MM.1S (cell line): ENCODE data around the gene HTR1D.
"Not testable (repeated sequence)": the region's sequence is repeated elsewhere in the genome, so short reads cannot be mapped to it uniquely, and the experiment has no call there.

Experiments used
- DNase-seq: peaks from one replicate; pipeline ENCODE4 v3.0.0-alpha.2; 2015
- H2AFZ ChIP-seq: fragments of 300-600 bp; sonication (generic); 2 replicates; pipeline ENCODE4 v1.6.0; 2016; ENCODE audit warnings: antibody characterized with exemption, low read length
- H3F3A ChIP-seq: fragments of 300-600 bp; sonication (generic); 2 replicates; pipeline ENCODE4 v1.6.1; 2016; ENCODE audit warnings: mild to moderate bottlenecking, antibody characterized with exemption, low read length, moderate library complexity, mixed read lengths; ENCODE audit not compliant: insufficient read depth
- H3K27ac ChIP-seq: fragments of 300-600 bp; sonication (generic); 2 replicates; pipeline ENCODE4 v1.5.1; 2016; ENCODE audit warnings: mild to moderate bottlenecking, low read length
- H3K27me3 ChIP-seq: fragments of 300-600 bp; sonication (generic); replicated peaks from 2 replicates; pipeline ENCODE4 v1.6.0; 2016; ENCODE audit warnings: low read length; ENCODE audit not compliant: insufficient read depth
- H3K36me3 ChIP-seq: fragments of 300-600 bp; sonication (generic); replicated peaks from 2 replicates; pipeline ENCODE4 v1.6.1; 2016; ENCODE audit warnings: mild to moderate bottlenecking, low read length, mixed read lengths; ENCODE audit not compliant: insufficient read depth
- H3K4me1 ChIP-seq: fragments of 300-600 bp; sonication (generic); 2 replicates; pipeline ENCODE4 v1.6.1; 2016; ENCODE audit warnings: low read length, mixed read lengths
- H3K4me2 ChIP-seq: fragments of 300-600 bp; sonication (generic); 2 replicates; pipeline ENCODE4 v1.6.0; 2016; ENCODE audit warnings: low read depth, low read length
- H3K4me3 ChIP-seq: fragments of 300-600 bp; sonication (generic); 2 replicates; pipeline ENCODE4 v1.5.1; 2016; ENCODE audit warnings: low read length, mixed read lengths
- H3K79me2 ChIP-seq: fragments of 300-600 bp; sonication (generic); 2 replicates; pipeline ENCODE4 v1.6.1; 2016; ENCODE audit warnings: mixed run types, low read length, mixed read lengths
- H3K9ac ChIP-seq: fragments of 300-600 bp; sonication (generic); 2 replicates; pipeline ENCODE4 v1.6.1; 2016; ENCODE audit warnings: low read length, mixed read lengths
- H3K9me2 ChIP-seq: fragments of 300-600 bp; sonication (generic); replicated peaks from 2 replicates; pipeline ENCODE4 v1.6.1; 2016; ENCODE audit warnings: mild to moderate bottlenecking, low read length, mixed read lengths; ENCODE audit not compliant: insufficient read depth
- H3K9me3 ChIP-seq: fragments of 300-600 bp; sonication (generic); replicated peaks from 2 replicates; pipeline ENCODE4 v1.6.1; 2016; ENCODE audit warnings: mild to moderate bottlenecking, low read length, mixed read lengths; ENCODE audit not compliant: insufficient read depth
- H4K20me1 ChIP-seq: fragments of 300-600 bp; sonication (generic); 2 replicates; pipeline ENCODE4 v1.6.1; 2016; ENCODE audit warnings: mild to moderate bottlenecking, low read length, moderate library complexity, mixed read lengths; ENCODE audit not compliant: insufficient read depth
- CTCF ChIP-seq: fragments of 300-600 bp; sonication (generic); IDR thresholded peaks from 2 replicates; pipeline ENCODE4 v1.5.1; 2016; ENCODE audit warnings: antibody characterized with exemption, low read length, mixed read lengths
- EZH2 ChIP-seq: fragments of 300-600 bp; sonication (generic); optimal IDR thresholded peaks from 2 replicates; pipeline ENCODE3; 2017; ENCODE audit warnings: low read depth, mild to moderate bottlenecking, antibody characterized with exemption, low read length, mixed read lengths
- EZH2phosphoT487 ChIP-seq: fragments of 300-600 bp; sonication (generic); IDR thresholded peaks from 2 replicates; pipeline ENCODE4 v1.6.1; 2018; ENCODE audit warnings: antibody characterized with exemption, low read length

The HTR1D gene

DNA sequence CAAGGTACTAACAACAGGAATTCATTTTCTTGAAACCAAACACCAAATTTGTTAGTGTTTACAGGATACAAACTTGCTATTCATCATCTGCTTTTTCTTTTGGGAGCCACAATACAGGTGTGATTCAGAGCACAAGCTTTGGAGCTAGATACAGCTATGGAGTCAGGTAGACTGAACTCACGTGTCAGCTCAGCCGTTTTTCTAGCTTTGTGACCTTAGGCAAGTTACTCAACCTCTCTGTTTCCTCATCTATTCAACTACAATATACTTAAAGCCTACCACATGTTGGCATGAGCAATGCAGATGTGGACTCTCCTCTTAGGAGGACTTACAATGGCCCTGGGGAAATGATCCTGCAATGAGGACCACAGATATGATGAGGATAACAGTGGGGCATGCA is 6.3 kb downstream of the HTR1D start:
- no peaks in the 10 kb centered on the region for H3K4me1 ChIP-seq
- no peaks in the 10 kb centered on the region for H3F3A ChIP-seq
- H3K4me2 ChIP-seq, result no peak overlapping the region
- DNase-seq, result no peak
- no peak overlapping the region for H2AFZ ChIP-seq
- no peaks in the 10 kb centered on the region for H3K36me3 ChIP-seq
- TF ChIP-seq EZH2 (no peak), CTCF (no peak), EZH2phosphoT487 (no peak)
- H3K27me3 ChIP-seq, result peaks cover 9% of the 10 kb centered on the region
- no peak overlapping the region for H3K9ac ChIP-seq
- H3K9me3 ChIP-seq, result no peaks in the 10 kb centered on the region
- H3K79me2 ChIP-seq, result no peaks in the 10 kb centered on the region
- H3K4me3 ChIP-seq, result no peak overlapping the region
- no peak overlapping the region for H3K27ac ChIP-seq
- no peaks in the 10 kb centered on the region for H3K9me2 ChIP-seq
- H4K20me1 ChIP-seq, result no peaks in the 10 kb centered on the region

- Histone ChIP-seq H3K79me2 (no peaks in the 10 kb centered on the region), H3K9ac (no peak overlapping the region), H3K9me2 (no peaks in the 10 kb centered on the region), H3K9me3 (no peaks in the 10 kb centered on the region), H3K4me3 (no peak overlapping the region), H4K20me1 (no peaks in the 10 kb centered on the region), H3K27ac (no peak overlapping the region), H3K27me3 (peaks cover 3% of the 10 kb centered on the region; the same call in 1 of the 2 replicates), H3K4me2 (no peak overlapping the region), H3F3A (no peaks in the 10 kb centered on the region), H3K4me1 (no peaks in the 10 kb centered on the region), H3K36me3 (no peaks in the 10 kb centered on the region), H2AFZ (no peak overlapping the region)
- TF ChIP-seq EZH2phosphoT487, result no peak
- DNase-seq, result no peak
Measured at GRCh38 chr1:23210351-23210785, 6.9 kb downstream of the HTR1D start.

DNA sequence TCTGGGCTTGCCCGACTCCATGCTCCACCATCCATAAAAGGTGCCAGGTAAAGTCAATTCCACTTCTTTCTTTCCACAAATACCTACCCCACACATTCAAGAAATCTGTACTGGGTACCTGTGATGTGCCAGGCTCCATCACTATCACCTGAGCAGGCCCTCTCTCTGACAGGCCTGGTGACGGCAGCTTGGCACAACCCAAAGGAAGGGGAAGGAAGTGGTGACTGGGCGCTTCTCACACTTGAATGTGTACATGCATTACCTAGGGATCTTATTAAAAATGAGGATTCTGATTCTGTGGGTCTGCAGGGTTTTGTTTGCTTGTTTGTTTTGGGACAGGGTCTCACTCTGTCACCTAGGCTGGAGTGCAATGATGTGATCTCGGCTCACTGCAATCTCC is 7.5 kb downstream of the HTR1D start:
- Histone ChIP-seq H3K9me3 (no peaks in the 10 kb centered on the region), H3K9me2 (no peaks in the 10 kb centered on the region), H3K27ac (no peak overlapping the region), H3K4me2 (no peak overlapping the region), H2AFZ (no peak overlapping the region), H3K4me1 (no peaks in the 10 kb centered on the region), H3K79me2 (no peaks in the 10 kb centered on the region), H4K20me1 (no peaks in the 10 kb centered on the region), H3K4me3 (no peak overlapping the region), H3F3A (no peaks in the 10 kb centered on the region), H3K9ac (no peak overlapping the region), H3K36me3 (no peaks in the 10 kb centered on the region), H3K27me3 (peaks cover 3% of the 10 kb centered on the region; the same call in 1 of the 2 replicates)
- TF ChIP-seq CTCF (no peak), EZH2 (no peak), EZH2phosphoT487 (no peak)
- no peak for DNase-seq

GRCh38 chr1:23208527-23208926 is 8.8 kb downstream of the HTR1D start:
- Histone ChIP-seq H3K9me3 (no peaks in the 10 kb centered on the region), H3K9ac (no peak overlapping the region), H3F3A (no peaks in the 10 kb centered on the region), H3K36me3 (no peaks in the 10 kb centered on the region), H2AFZ (no peak overlapping the region), H3K9me2 (no peaks in the 10 kb centered on the region), H3K79me2 (no peaks in the 10 kb centered on the region), H4K20me1 (no peaks in the 10 kb centered on the region), H3K27ac (no peak overlapping the region), H3K27me3 (peaks cover 3% of the 10 kb centered on the region; the same call in 1 of the 2 replicates), H3K4me2 (no peak overlapping the region), H3K4me1 (no peaks in the 10 kb centered on the region), H3K4me3 (no peak overlapping the region)
- no peak for TF ChIP-seq EZH2
- no peak for TF ChIP-seq CTCF
- no peak for TF ChIP-seq EZH2phosphoT487
- no peak for DNase-seq

- not testable (repeated sequence) for H3K9ac ChIP-seq, H4K20me1 ChIP-seq
Measured at GRCh38 chr1:23207733-23208132, 9.6 kb downstream of the HTR1D start.

More at GRCh38 chr1:23207733-23208132, 9.6 kb downstream of the HTR1D start:
- H3K79me2 ChIP-seq, H3K4me3 ChIP-seq, H3F3A ChIP-seq, H2AFZ ChIP-seq, H3K36me3 ChIP-seq, H3K27me3 ChIP-seq, H3K27ac ChIP-seq, H3K9me3 ChIP-seq, H3K4me1 ChIP-seq, H3K4me2 ChIP-seq, DNase-seq, H3K9me2 ChIP-seq: not testable (repeated sequence)
